ENCODE data around the gene MED26. TPM values are rescaled to one million over a fixed set of nuclear protein-coding genes. Genes with fewer than 3 reads are reported as not detected.

MED26 gene
- total and polyA plus RNA-seq, 9 of the 15 experiments (the other 6 are each of a cell fraction or from before 2014, with no cell fraction given): 0.71 to 15.1 (median 6.2) TPM

- TF ChIP-seq RAD21 (CRISPR knock-in tag; conservative IDR thresholded peaks at IDR 0.05 in 1 of 2, IDR thresholded peaks at IDR 0.05 in 1 of 2) (no peak; a peak in 1 of 4 replicates), SOX6 (IDR thresholded peaks at IDR 0.05) (peak; percentile 25; the same call in 1 of the 2 replicates), GATAD2A (IDR thresholded peaks at IDR 0.05) (no peak), MBD2 (IDR thresholded peaks at IDR 0.05; ENCODE audit: borderline replicate concordance, low read depth) (peak; percentile 81), ELF1 (tag; IDR thresholded peaks at IDR 0.05) (peak; percentile 97), PKNOX1 (IDR thresholded peaks at IDR 0.05) (no peak), ID3 (CRISPR knock-in tag; IDR thresholded peaks at IDR 0.05) (no peak), ID3 (tag; IDR thresholded peaks at IDR 0.05) (no peak), KLF13 (tag; IDR thresholded peaks at IDR 0.05; ENCODE audit: borderline replicate concordance, low read depth) (peak; percentile 81; the same call in 1 of the 2 replicates), HMGN3 (IDR thresholded peaks at IDR 0.05; ENCODE audit: borderline replicate concordance, extremely low read depth, insufficient read length, low read depth, low read length) (peak; percentile 2), ETV6 (IDR thresholded peaks at IDR 0.05; ENCODE audit: borderline replicate concordance in 1 of 2, low read depth in 2 of 2, low read length in 1 of 2) (peak; percentile 6 to 46; a peak in 1 of 4 replicates), ETV6 (CRISPR knock-in tag; IDR thresholded peaks at IDR 0.05; ENCODE audit: borderline replicate concordance) (no peak), KDM2B (CRISPR knock-in tag; IDR thresholded peaks at IDR 0.05) (no peak), NR2C2 (CRISPR knock-in tag; IDR thresholded peaks at IDR 0.05) (no peak; the same call in 1 of the 2 replicates), NR2C2 (tag; IDR thresholded peaks at IDR 0.05) (peak; percentile 94), SNRNP70 (optimal IDR thresholded peaks at IDR 0.05; ENCODE audit: low read depth, low read length) (no peak), ZNF217 (CRISPR knock-in tag; IDR thresholded peaks at IDR 0.05) (no peak), ZNF174 (CRISPR knock-in tag; IDR thresholded peaks at IDR 0.05) (no peak), ZNF146 (CRISPR knock-in tag; IDR thresholded peaks at IDR 0.05; ENCODE audit: unreplicated experiment) (no peak), CXXC5 (CRISPR knock-in tag; IDR thresholded peaks at IDR 0.05) (peak; percentile 80), NONO (IDR thresholded peaks at IDR 0.05; ENCODE audit: low read depth in 2 of 2, low read length in 1 of 2) (0 out of 4 replicates have a peak, but pooled peaks of 1 of the 2 experiments have one; percentile 3), RBM22 (IDR thresholded peaks at IDR 0.05; ENCODE audit: low read depth, low read length, poor library complexity, severe bottlenecking) (no peak), UBTF (IDR thresholded peaks at IDR 0.05; ENCODE audit: borderline replicate concordance in 1 of 2, low read depth in 2 of 2, low read length in 2 of 2) (peak in 1 of 2 experiments; percentile 89; a peak in 2 of 4 replicates), ZNF707 (CRISPR knock-in tag; conservative IDR thresholded peaks at IDR 0.05) (no peak)
Observed at GRCh38 chr19:16572332-16573211, 55.4 kb downstream of the MED26 start, which contains the start of gene SLC35E1 (continued).

Measured in K562 (cell line).